GM12891 (cell line): ENCODE results near the gene LIMK1.

Experiments
- PAX5 ChIP-seq: IDR thresholded peaks from 2 replicates; pipeline ENCODE4 v1.6.1; 2011; ENCODE audit warnings: low read length, moderate library complexity, mild to moderate bottlenecking; ENCODE audit not compliant: insufficient read depth, severe bottlenecking
- POLR2A ChIP-seq: IDR thresholded peaks from 2 replicates; pipeline ENCODE4 v1.6.1; 2011; ENCODE audit warnings: low read depth, low read length, control low read depth
- POLR2AphosphoS5 ChIP-seq: IDR thresholded peaks from 2 replicates; pipeline ENCODE4 v1.6.1; 2011; ENCODE audit warnings: low read depth, low read length, control low read depth
- POU2F2 ChIP-seq: IDR thresholded peaks from 2 replicates; pipeline ENCODE4 v1.6.1; 2011; ENCODE audit warnings: low read depth, mild to moderate bottlenecking, control low read depth, low read length, moderate library complexity
- SPI1 ChIP-seq: IDR thresholded peaks from 2 replicates; pipeline ENCODE4 v1.6.1; 2011; ENCODE audit warnings: low read depth, low read length, control low read depth
- TAF1 ChIP-seq: IDR thresholded peaks from 2 replicates; pipeline ENCODE4 v1.6.1; 2011; ENCODE audit warnings: low read depth, low read length, control low read depth

GRCh38 chr7:74051193-74051592, 32.4 kb upstream of the LIMK1 start:
- TF ChIP-seq POLR2AphosphoS5: no peak
- no peak for TF ChIP-seq SPI1
- TF ChIP-seq TAF1: no peak
- no peak for TF ChIP-seq POLR2A
- no peak for TF ChIP-seq POU2F2
- TF ChIP-seq PAX5: no peak
